Measurements from ENCODE around the gene DEFB114. TPM values are rescaled to one million over a fixed set of nuclear protein-coding genes. Genes with fewer than 3 reads are reported as not detected.

Gene DEFB114
- total RNA-seq, 4 donors from 2014 or later, result not detected

DNA sequence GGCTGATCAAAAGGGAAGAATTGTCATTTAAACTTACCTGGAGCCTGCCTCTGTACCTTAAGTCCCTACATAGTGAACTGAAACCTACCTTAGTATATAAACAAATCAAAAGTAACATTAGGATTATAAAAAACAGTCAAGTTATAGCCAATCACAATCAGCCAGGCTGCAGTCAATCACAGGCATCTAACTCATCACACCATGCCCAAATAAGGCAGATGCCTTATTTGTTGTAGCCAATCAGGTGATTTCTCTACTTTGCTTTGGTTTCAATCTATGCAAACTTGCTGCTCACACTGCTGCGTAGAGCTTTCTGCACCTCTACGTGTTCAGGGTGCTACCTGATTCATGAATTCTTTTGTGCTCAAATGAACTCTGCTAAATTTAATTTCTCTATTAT, 23.8 kb upstream of the DEFB114 start:
- Histone ChIP-seq H3K36me3 (no peaks in the 10 kb centered on the region), H3K4me3 (no peak overlapping the region), H3K9me3 (no peaks in the 10 kb centered on the region), H3K4me1 (no peaks in the 10 kb centered on the region), H3K27ac (no peak overlapping the region), H3K27me3 (no peaks in the 10 kb centered on the region)
- DNase-seq (ENCODE audit: low spot score in 2 of 2), result no peak
- TF ChIP-seq, protein P1, sequence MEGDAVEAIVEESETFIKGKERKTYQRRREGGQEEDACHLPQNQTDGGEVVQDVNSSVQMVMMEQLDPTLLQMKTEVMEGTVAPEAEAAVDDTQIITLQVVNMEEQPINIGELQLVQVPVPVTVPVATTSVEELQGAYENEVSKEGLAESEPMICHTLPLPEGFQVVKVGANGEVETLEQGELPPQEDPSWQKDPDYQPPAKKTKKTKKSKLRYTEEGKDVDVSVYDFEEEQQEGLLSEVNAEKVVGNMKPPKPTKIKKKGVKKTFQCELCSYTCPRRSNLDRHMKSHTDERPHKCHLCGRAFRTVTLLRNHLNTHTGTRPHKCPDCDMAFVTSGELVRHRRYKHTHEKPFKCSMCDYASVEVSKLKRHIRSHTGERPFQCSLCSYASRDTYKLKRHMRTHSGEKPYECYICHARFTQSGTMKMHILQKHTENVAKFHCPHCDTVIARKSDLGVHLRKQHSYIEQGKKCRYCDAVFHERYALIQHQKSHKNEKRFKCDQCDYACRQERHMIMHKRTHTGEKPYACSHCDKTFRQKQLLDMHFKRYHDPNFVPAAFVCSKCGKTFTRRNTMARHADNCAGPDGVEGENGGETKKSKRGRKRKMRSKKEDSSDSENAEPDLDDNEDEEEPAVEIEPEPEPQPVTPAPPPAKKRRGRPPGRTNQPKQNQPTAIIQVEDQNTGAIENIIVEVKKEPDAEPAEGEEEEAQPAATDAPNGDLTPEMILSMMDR (IDR thresholded peaks at IDR 0.05), result no peak
- TF ChIP-seq POLR2AphosphoS5 (IDR thresholded peaks at IDR 0.05) (no peak), POLR2A (IDR thresholded peaks at IDR 0.05) (no peak), EP300 (IDR thresholded peaks at IDR 0.05) (no peak)
- WGBS, result 100% methylated on average over 2 of the region's 2 CpGs

- TF ChIP-seq POLR2AphosphoS5 (IDR thresholded peaks at IDR 0.05) (no peak), POLR2A (IDR thresholded peaks at IDR 0.05) (no peak), EP300 (IDR thresholded peaks at IDR 0.05) (no peak)
- TF ChIP-seq, protein P1 (IDR thresholded peaks at IDR 0.05), result no peak
- no peak for DNase-seq (ENCODE audit: low spot score in 2 of 2)
- Histone ChIP-seq H3K36me3 (no peaks in the 10 kb centered on the region), H3K27me3 (no peaks in the 10 kb centered on the region), H3K9me3 (no peaks in the 10 kb centered on the region), H3K4me3 (no peak overlapping the region), H3K4me1 (no peaks in the 10 kb centered on the region), H3K27ac (no peak overlapping the region)
- 30% methylated on average over 1 of the region's 1 CpG for WGBS
These were observed 22.6 kb upstream of the DEFB114 start for GRCh38 chr6:49986551-49986950.

- Histone ChIP-seq H3K27ac (no peak overlapping the region), H3K36me3 (no peaks in the 10 kb centered on the region), H3K4me3 (no peak overlapping the region), H3K4me1 (no peaks in the 10 kb centered on the region), H3K27me3 (no peaks in the 10 kb centered on the region), H3K9me3 (no peaks in the 10 kb centered on the region)
- 79% methylated on average over 2 of the region's 2 CpGs for WGBS
- DNase-seq (ENCODE audit: low spot score in 2 of 2), result no peak
- TF ChIP-seq POLR2AphosphoS5 (IDR thresholded peaks at IDR 0.05) (no peak), POLR2A (IDR thresholded peaks at IDR 0.05) (no peak), EP300 (IDR thresholded peaks at IDR 0.05) (no peak)
- TF ChIP-seq, protein P1 (IDR thresholded peaks at IDR 0.05), result no peak
These were observed 18.1 kb upstream of the DEFB114 start for GRCh38 chr6:49982046-49982445.

DNA sequence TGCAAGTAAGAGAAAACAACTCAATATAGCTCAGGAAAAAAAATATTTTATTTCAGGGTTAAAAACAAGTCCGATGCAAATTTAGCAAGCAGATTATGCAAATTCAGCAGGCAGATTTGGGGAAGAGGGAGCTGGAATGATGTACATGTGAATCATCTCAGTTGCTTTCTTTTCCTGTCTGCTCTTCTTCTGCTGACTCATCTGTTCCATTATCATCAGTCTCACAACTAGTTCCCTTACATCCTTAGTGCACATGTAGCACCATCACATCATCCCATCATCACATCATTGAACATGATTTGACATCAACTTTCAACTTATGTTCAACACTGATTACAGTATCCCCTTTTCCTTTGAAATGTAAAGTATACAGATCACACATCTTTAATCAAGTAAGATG, 16.9 kb upstream of the DEFB114 start:
- no peak overlapping the region for H3K4me3 ChIP-seq
- 26% methylated on average over 1 of the region's 1 CpG for WGBS
- H3K27me3 ChIP-seq, result no peaks in the 10 kb centered on the region
- H3K9me3 ChIP-seq, result no peaks in the 10 kb centered on the region
- H3K4me1 ChIP-seq, result no peaks in the 10 kb centered on the region
- no peak for TF ChIP-seq POLR2A (IDR thresholded peaks at IDR 0.05)
- TF ChIP-seq, protein P1 (IDR thresholded peaks at IDR 0.05), result no peak
- TF ChIP-seq POLR2AphosphoS5 (IDR thresholded peaks at IDR 0.05), result no peak
- TF ChIP-seq EP300 (IDR thresholded peaks at IDR 0.05), result no peak
- DNase-seq (ENCODE audit: low spot score in 2 of 2), result no peak
- H3K27ac ChIP-seq, result no peak overlapping the region
- no peaks in the 10 kb centered on the region for H3K36me3 ChIP-seq

DNA sequence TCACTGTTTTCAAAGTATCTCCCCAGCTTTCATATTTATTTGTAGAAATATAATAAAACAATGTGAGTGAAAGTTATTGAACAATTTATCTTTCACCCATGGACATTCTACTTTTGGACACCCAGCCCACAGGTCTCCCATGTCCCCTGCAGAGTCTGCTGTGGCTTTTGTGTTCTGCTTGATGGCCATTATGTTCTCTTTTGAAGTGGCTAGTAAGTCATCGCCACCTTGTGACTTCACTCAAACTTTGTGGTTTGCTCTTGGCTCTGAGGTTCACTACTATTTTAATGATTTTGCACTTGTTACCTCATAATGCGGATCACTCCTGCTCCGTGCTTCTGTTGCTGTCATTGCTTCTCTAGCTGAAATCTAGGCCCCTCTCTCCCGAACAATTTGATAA, 15.6 kb upstream of the DEFB114 start:
- no peak overlapping the region for H3K27ac ChIP-seq
- no peaks in the 10 kb centered on the region for H3K4me1 ChIP-seq
- 80% methylated on average over 4 of the region's 4 CpGs for WGBS
- H3K4me3 ChIP-seq, result no peak overlapping the region
- TF ChIP-seq, protein P1 (IDR thresholded peaks at IDR 0.05), result no peak
- H3K36me3 ChIP-seq, result no peaks in the 10 kb centered on the region
- H3K27me3 ChIP-seq, result no peaks in the 10 kb centered on the region
- H3K9me3 ChIP-seq, result no peaks in the 10 kb centered on the region
- no peak for DNase-seq (ENCODE audit: low spot score in 2 of 2)
